Activated CD8-positive, alpha-beta memory T cell treated with anti-CD3 and anti-CD28 coated beads, Interleukin-2, amount 50 U/mL, for 1 hour (primary cell): ENCODE data around the gene ZNF880.
"Not testable (repeated sequence)": the region's sequence is repeated elsewhere in the genome, so short reads cannot be mapped to it uniquely, and the experiment has no call there.

Experiments used
- DNase-seq: peaks from one replicate; pipeline ENCODE4 v3.0.0-alpha.2; 2020; ENCODE audit errors: extremely low read depth

The ZNF880 gene

GRCh38 chr19:52369559-52370340 lies at the start of gene ZNF880:
Gene ZNF880, plus strand, starts transcription at chr19:52369923. Its CDS starts 43 bp downstream, at chr19:52369966.
- peak; percentile 61 for DNase-seq

DNA sequence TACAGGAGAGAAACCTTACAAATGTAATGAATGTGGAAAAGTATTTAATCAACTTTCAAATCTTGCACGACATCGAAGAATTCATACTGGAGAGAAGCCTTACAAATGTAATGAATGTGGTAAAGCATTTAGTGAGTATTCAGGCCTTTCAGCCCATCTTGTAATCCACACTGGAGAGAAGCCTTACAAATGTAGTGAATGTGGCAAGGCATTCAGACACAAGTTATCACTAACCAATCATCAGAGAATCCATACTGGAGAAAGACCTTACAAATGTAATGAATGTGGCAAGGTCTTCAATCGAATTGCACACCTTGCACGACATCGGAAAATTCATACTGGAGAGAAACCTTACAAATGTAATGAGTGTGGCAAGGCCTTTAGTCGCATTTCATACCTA lies 47.3 kb upstream of the ZNF880 start:
- no peak for DNase-seq

- DNase-seq, result no peak
Observed at GRCh38 chr19:52331757-52332156, 38.0 kb upstream of the ZNF880 start.

GRCh38 chr19:52335768-52336116 lies 34.0 kb upstream of the ZNF880 start:
- DNase-seq, result no peak

DNA sequence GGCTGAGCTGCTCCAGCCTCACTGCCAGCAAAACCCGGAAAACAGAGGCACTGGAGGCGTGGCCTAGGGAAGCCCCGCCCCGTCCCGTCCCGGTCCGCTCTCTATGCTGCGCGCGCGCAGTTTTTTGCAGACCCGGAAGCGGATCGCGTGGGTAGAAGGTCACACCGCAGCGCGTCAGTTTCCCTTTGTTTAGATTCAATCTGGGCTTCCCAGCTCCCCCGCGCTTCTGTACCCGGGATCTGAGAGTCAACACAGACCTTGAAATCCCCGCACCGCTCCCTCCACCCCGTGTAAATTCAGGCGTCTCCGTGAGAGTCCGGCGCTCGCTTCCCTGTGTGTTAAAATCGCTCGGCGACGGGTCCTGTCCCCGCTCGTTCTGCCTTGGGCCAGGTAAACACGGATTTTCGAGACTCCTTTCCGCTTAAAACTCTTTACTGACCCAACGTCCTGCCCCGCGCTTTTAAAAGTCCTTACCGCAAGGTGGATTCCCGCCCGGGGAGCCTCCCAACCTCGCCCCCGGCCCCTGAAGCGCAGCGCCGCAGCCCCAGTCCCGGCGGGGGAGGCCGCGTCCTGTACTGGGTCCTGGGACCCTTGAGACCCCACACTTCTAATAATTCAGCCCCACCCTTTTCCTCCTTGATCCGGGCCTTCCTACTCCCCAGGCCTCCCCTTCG lies 33.5 kb upstream of the ZNF880 start, which contains the start of gene ZNF610:
Gene ZNF610 (plus strand): TSS at position 127 of the 674 bp plus-strand sequence. CDS start 12,930 bp downstream, outside the sequence.
- peak; percentile 40 for DNase-seq

- DNase-seq, result no peak
Observed at GRCh38 chr19:52336791-52337381, 32.8 kb upstream of the ZNF880 start.

GRCh38 chr19:52339022-52339421 lies 30.7 kb upstream of the ZNF880 start:
- DNase-seq, result not testable (repeated sequence)

- DNase-seq, result no peak
Observed at GRCh38 chr19:52343548-52343947, 26.2 kb upstream of the ZNF880 start.

DNA sequence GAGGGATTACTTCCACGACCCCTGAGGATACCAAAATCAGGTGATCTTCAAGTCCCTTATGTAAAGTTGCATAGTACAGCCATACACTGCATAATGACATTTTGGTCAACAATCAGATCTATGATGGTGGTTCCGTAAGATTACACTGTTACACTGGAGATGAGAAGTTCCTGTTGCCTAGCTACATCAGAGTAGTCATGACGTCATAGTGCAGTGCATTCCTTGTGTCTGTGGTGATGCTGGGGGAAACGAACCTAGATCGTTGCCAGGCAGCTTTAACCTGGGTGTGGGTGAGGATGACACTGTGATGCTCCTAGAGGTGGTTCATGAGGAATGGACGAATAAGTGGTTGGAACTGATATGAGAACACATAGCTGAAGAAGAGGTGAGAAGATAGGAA lies 24.6 kb upstream of the ZNF880 start:
- no peak for DNase-seq

DNA sequence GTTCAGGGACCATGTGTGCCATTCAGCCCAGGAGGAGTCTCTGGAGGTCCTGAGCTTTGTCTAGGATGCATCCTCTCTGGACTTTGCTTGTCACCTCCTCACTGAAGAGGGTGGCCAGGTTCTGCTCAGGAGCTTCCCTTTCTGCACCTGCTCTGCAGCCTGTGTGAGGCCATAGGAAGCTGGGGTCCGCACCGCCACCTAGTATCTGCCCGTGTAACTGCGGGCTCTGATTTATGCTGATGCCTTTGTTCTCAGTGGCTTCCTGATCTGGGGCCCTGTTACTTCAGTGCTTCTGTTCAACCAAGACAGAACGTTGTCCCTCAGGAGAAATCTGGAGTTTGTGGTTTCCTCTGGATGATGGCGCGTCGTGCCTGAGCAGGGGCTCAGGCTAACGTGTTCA lies 18.2 kb upstream of the ZNF880 start:
- no peak for DNase-seq

DNA sequence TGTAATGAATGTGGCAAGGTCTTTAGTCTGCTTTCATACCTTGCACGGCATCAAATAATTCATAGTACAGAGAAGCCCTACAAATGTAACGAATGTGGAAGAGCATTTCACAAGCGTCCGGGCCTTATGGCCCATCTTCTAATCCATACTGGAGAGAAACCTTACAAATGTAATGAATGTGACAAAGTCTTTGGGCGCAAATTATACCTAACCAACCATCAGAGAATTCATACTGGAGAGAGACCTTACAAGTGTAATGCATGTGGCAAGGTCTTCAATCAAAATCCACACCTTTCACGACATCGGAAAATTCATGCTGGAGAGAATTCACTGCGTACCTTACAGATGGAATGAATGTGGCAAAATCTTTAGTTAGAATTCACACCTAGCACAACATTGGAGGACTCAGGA lies 3.3 kb upstream of the ZNF880 start:
- DNase-seq, result no peak

DNA sequence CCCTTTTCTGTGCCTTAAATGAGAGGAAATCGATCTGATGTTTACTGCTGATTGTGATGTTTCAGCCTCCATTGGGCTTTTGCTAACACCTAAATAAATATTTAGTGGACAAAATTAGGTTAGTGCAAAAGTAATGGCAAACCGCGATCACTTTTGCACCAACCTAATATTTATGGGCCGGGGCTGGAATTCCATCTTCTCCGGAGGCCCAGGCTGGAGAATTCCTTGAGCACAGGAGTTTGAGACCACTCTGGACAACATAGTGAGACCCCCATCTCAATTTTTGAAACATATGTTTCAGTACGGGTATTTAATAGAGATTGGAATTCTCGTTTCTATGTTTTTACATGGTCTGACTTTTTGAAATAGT lies 603 bp downstream of the ZNF880 start:
- no peak for DNase-seq

- no peak for DNase-seq
Observed at GRCh38 chr19:52391135-52391534, 21.4 kb downstream of the ZNF880 start.

- DNase-seq, result peak; percentile 90
Observed at GRCh38 chr19:52397310-52398080, 27.8 kb downstream of the ZNF880 start, which contains the start of gene ZNF528. Gene ZNF528, plus strand, starts transcription at chr19:52397849. Its CDS starts 4,165 bp downstream, at chr19:52402014.

- no peak for DNase-seq
Observed at GRCh38 chr19:52398081-52398441, 28.3 kb downstream of the ZNF880 start.

- no peak for DNase-seq
Observed at GRCh38 chr19:52410276-52410675, 40.6 kb downstream of the ZNF880 start.

- no peak for DNase-seq
Observed at GRCh38 chr19:52415711-52416110, 46.0 kb downstream of the ZNF880 start.

DNA sequence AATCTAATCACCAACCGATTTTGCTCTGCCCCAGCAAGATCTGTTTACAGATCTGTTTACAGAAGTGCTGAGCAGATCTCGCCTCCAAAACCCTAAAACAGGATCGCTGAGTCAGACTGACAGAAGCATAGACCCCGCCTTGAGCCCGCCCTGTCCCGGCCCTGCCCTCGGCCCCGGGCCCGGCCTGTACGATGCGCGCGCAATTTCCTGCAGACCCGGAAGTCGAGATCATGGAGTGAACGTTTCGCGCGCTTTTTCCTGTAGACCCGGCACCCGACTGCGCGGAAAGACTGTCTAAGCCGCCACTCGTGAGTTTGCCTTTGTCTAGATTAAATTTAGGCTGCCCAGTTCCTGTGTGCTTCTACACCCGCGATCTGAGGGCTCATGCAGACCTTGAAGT lies 59.2 kb downstream of the ZNF880 start, which contains the start of gene ZNF534:
Gene ZNF534 (plus strand): TSS at position 212 of the 400 bp plus-strand sequence. CDS start 2,327 bp downstream, outside the sequence.
- DNase-seq, result no peak
